H1 (cell line): ENCODE measurements around the gene FOSL1. TPM values are rescaled to one million over a fixed set of nuclear protein-coding genes. Genes with fewer than 3 reads are reported as not detected.

Experiments used
- POLR2AphosphoS5 ChIP-seq: IDR thresholded peaks from 2 replicates; pipeline ENCODE4 v1.6.1; 2011; ENCODE audit warnings: low read depth, low read length
- polyA plus RNA-seq, 7 experiments: library from polyadenylated mRNA; depleted of rRNA in 3 of 7; stranded (reverse) in 5 of 7; unstranded in 2 of 7; fragments of >200 nt in 5 of 7; fragments of 200-250 nt in 2 of 7; gene quantifications; 1 replicate in 5 of 7; 2 replicates in 1 of 7; 4 replicates in 1 of 7; pipeline versions ENCODE4 v1.2.1 to v1.2.3, GENCODE V29; 2011 to 2013; ENCODE audit warnings: missing spikeins in 2 of 7, mixed read lengths in 2 of 7
- total RNA-seq: library from RNA; stranded (reverse); fragmentation: NEBNext Ultra II Directional; extraction: Animal tissue kit (Norgen Biotek cat#: 25700); gene quantifications from 2 replicates; pipeline ENCODE4 v1.2.1, GENCODE V29; 2021

Gene FOSL1
- total and polyA plus RNA-seq, 2 of the 8 experiments (the other 6 are each of a cell fraction or from before 2014, with no cell fraction given), result 6.3 to 7.2 TPM

- TF ChIP-seq POLR2AphosphoS5, result peak; percentile 74; the same call in 1 of the 2 replicates
These were observed 46.8 kb downstream of the FOSL1 start (continued) for GRCh38 chr11:65853246-65853979.
